Caco-2 (cell line): ENCODE results near the gene BCKDK. TPM values are rescaled to one million over a fixed set of nuclear protein-coding genes. Genes with fewer than 3 reads are reported as not detected.

Experiments
- BruUV-seq: library from RNA; stranded (reverse); fragments of 400-500 nt; replicated peaks from 2 replicates; lab custom pipeline; 2021; lab: Mats Ljungman, UMichigan
- CTCF ChIA-PET: fragments of 300-600 bp; sonication (Branson Sonifier 250); formaldehyde crosslinking; loops from one replicate; lab custom pipeline; 2022; ENCODE audit warnings: antibody characterized with exemption; lab: Charles Lee
- POLR2A ChIA-PET: fragments of 300-600 bp; sonication (Branson Sonifier 250); formaldehyde crosslinking; loops from one replicate; lab custom pipeline; 2022; ENCODE audit warnings: antibody characterized with exemption; lab: Charles Lee
- DNase-seq, 2 experiments: peaks; one replicate each; pipeline versions ENCODE4 v3.0.0 to v3.0.0-alpha.2; 2020 to 2022
- H3K27me3 ChIP-seq: replicated peaks from 2 replicates; pipeline ENCODE4 v1.6.0; 2011; ENCODE audit warnings: low read length; ENCODE audit not compliant: control insufficient read depth, insufficient read depth
- H3K36me3 ChIP-seq: 2 replicates; pipeline ENCODE4 v1.5.1; 2011; ENCODE audit warnings: low read length; ENCODE audit not compliant: control insufficient read depth, insufficient read depth
- H3K4me1 ChIP-seq: fragments of 250-450 bp; sonication (Bioruptor Pico); 2 replicates; pipeline ENCODE4 v1.5.1; 2020; ENCODE audit warnings: mild to moderate bottlenecking
- H3K4me3 ChIP-seq: 2 replicates; pipeline ENCODE4 v1.5.1; 2011; ENCODE audit warnings: low read depth, mild to moderate bottlenecking, control low read depth, low read length
- H3K9me3 ChIP-seq: fragments of 250-450 bp; sonication (Bioruptor Pico); 2 replicates; pipeline ENCODE4 v1.5.1; 2020; ENCODE audit warnings: mild to moderate bottlenecking, moderate library complexity
- H3K27ac Mint-ChIP-seq: one replicate; pipeline ENCODE4 v1.8.0; 2022; ENCODE audit warnings: mixed read lengths; ENCODE audit not compliant: unreplicated experiment
- H3K27me3 Mint-ChIP-seq: one replicate; pipeline ENCODE4 v1.8.0; 2022; ENCODE audit warnings: mixed read lengths; ENCODE audit not compliant: insufficient read depth, unreplicated experiment
- H3K36me3 Mint-ChIP-seq: one replicate; pipeline ENCODE4 v1.8.0; 2022; ENCODE audit warnings: mild to moderate bottlenecking, mixed read lengths; ENCODE audit not compliant: insufficient read depth, unreplicated experiment
- H3K4me1 Mint-ChIP-seq: one replicate; pipeline ENCODE4 v1.8.0; 2022; ENCODE audit warnings: low read depth, mixed read lengths; ENCODE audit not compliant: unreplicated experiment
- H3K4me3 Mint-ChIP-seq: one replicate; pipeline ENCODE4 v1.8.0; 2022; ENCODE audit warnings: mild to moderate bottlenecking, moderate library complexity, mixed read lengths; ENCODE audit not compliant: unreplicated experiment
- H3K9me3 Mint-ChIP-seq: one replicate; pipeline ENCODE4 v1.8.0; 2022; ENCODE audit warnings: mixed read lengths; ENCODE audit not compliant: unreplicated experiment
- intact Hi-C: fragments of 100-400 bp; cut with micrococcal nuclease; formaldehyde crosslinking; loops from one replicate; pipeline ENCODE4 v1.10.0; 2022; ENCODE audit not compliant: unreplicated experiment
- total RNA-seq: library from RNA; stranded (reverse); gene quantifications from 2 replicates; pipeline ENCODE4 v1.2.3, GENCODE V29; 2022
- TF ChIP-seq, protein P1 (sequence below), 2 experiments: fragments of 200-600 bp in 1 of 2; IDR thresholded peaks; 1 replicate in 1 of 2; 2 replicates in 1 of 2; pipeline versions ENCODE4 v1.5.1 to v1.8.0; 2011 to 2022; ENCODE audit warnings: antibody characterized with exemption in 1 of 2, control low read depth in 1 of 2, inconsistent platforms in 1 of 2, low read depth in 1 of 2, low read length in 1 of 2, mild to moderate bottlenecking in 1 of 2, moderate library complexity in 1 of 2; ENCODE audit not compliant: insufficient read depth in 1 of 2, severe bottlenecking in 1 of 2, unreplicated experiment in 1 of 2

BCKDK gene
- total RNA-seq, 1 experiment from 2014 or later: 34.1 TPM

- Mint-ChIP-seq H3K9me3 (no peaks in the 10 kb centered on the region), H3K4me1 (no peaks in the 10 kb centered on the region), H3K27ac (no peak overlapping the region), H3K27me3 (no peaks in the 10 kb centered on the region), H3K4me3 (no peak overlapping the region), H3K36me3 (peaks cover 31% of the 10 kb centered on the region)
- no peaks in the 10 kb centered on the region for H3K4me1 ChIP-seq
- ChIA-PET POLR2A (interaction anchor here (0.6 kb wide), 1 partner anchor 71 kb away, joined by 4 read pairs; no protein-coding TSS in a partner anchor), CTCF (no interaction called here)
- H3K9me3 ChIP-seq: no peaks in the 10 kb centered on the region
- H3K27me3 ChIP-seq: no peaks in the 10 kb centered on the region
- H3K4me3 ChIP-seq: no peak overlapping the region
- no peak for DNase-seq
- no peaks in the 10 kb centered on the region for H3K36me3 ChIP-seq
- intact Hi-C loops: no loop called here
- no TSS peak for BruUV-seq
- TF ChIP-seq, protein P1, sequence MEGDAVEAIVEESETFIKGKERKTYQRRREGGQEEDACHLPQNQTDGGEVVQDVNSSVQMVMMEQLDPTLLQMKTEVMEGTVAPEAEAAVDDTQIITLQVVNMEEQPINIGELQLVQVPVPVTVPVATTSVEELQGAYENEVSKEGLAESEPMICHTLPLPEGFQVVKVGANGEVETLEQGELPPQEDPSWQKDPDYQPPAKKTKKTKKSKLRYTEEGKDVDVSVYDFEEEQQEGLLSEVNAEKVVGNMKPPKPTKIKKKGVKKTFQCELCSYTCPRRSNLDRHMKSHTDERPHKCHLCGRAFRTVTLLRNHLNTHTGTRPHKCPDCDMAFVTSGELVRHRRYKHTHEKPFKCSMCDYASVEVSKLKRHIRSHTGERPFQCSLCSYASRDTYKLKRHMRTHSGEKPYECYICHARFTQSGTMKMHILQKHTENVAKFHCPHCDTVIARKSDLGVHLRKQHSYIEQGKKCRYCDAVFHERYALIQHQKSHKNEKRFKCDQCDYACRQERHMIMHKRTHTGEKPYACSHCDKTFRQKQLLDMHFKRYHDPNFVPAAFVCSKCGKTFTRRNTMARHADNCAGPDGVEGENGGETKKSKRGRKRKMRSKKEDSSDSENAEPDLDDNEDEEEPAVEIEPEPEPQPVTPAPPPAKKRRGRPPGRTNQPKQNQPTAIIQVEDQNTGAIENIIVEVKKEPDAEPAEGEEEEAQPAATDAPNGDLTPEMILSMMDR (IDR thresholded peaks at IDR 0.05; ENCODE audit: insufficient read depth in 1 of 2, low read depth in 1 of 2, low read length in 1 of 2, severe bottlenecking in 1 of 2, unreplicated experiment in 1 of 2): no peak
Observed at GRCh38 chr16:31064882-31065461, 43.2 kb upstream of the BCKDK start.

DNA sequence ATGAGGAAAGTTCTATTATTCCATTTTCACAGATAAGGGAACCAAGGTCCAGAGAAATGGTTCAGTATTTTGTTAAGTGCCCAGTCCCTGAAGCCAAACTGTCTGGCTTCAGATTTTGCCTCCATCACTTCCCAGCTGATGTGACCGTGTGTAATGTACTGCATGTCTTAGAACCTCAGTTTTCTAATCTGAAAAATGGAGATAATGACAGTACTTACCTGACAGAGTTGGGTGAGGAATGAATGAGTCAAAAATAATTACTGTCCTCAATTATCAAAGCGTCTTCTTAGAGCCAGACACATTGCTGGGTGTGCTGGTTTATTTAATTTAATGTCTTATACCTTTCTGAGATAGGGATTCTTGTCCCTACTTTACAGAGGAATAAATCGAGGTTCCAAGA is 40.8 kb upstream of the BCKDK start:
- Mint-ChIP-seq H3K9me3 (no peaks in the 10 kb centered on the region), H3K36me3 (peaks cover 24% of the 10 kb centered on the region), H3K27me3 (no peaks in the 10 kb centered on the region), H3K27ac (no peak overlapping the region), H3K4me3 (no peak overlapping the region), H3K4me1 (no peaks in the 10 kb centered on the region)
- TF ChIP-seq, protein P1 (IDR thresholded peaks at IDR 0.05; ENCODE audit: insufficient read depth in 1 of 2, low read depth in 1 of 2, low read length in 1 of 2, severe bottlenecking in 1 of 2, unreplicated experiment in 1 of 2): no peak
- ChIA-PET CTCF (no interaction called here), POLR2A (no interaction called here)
- BruUV-seq: no TSS peak
- no peak for DNase-seq
- intact Hi-C loops: no loop called here
- Histone ChIP-seq H3K4me1 (peaks cover 8% of the 10 kb centered on the region; the same call in 1 of the 2 replicates), H3K36me3 (no peaks in the 10 kb centered on the region), H3K27me3 (no peaks in the 10 kb centered on the region), H3K9me3 (no peaks in the 10 kb centered on the region), H3K4me3 (no peak overlapping the region)

- Mint-ChIP-seq H3K9me3 (no peaks in the 10 kb centered on the region), H3K27ac (no peak overlapping the region), H3K4me3 (peak overlapping the region; percentile 84), H3K36me3 (no peaks in the 10 kb centered on the region), H3K4me1 (peaks cover 7% of the 10 kb centered on the region), H3K27me3 (no peaks in the 10 kb centered on the region)
- TF ChIP-seq, protein P1 (IDR thresholded peaks at IDR 0.05; ENCODE audit: insufficient read depth in 1 of 2, low read depth in 1 of 2, low read length in 1 of 2, severe bottlenecking in 1 of 2, unreplicated experiment in 1 of 2): no peak
- BruUV-seq: no TSS peak
- ChIA-PET CTCF (no interaction called here), POLR2A (interaction anchor here (1.2 kb wide), 1 partner anchor 46 kb away, joined by 5 read pairs; the partner anchor contains the start of gene KAT8)
- no peak for DNase-seq
- Histone ChIP-seq H3K4me3 (peak overlapping the region; percentile 79), H3K36me3 (no peaks in the 10 kb centered on the region), H3K27me3 (no peaks in the 10 kb centered on the region), H3K4me1 (peaks cover 9% of the 10 kb centered on the region; the same call in 1 of the 2 replicates), H3K9me3 (no peaks in the 10 kb centered on the region)
- intact Hi-C loops: no loop called here
Observed at GRCh38 chr16:31071861-31072260, 36.3 kb upstream of the BCKDK start.
